Parathyroid adenoma (tissue), 2 donors: ENCODE data around the gene TAS2R39.

Source experiments
- H2AFZ ChIP-seq: fragments of 300-600 bp; sonication (generic); one replicate; pipeline ENCODE4 v1.7.0; 2017; ENCODE audit warnings: antibody characterized with exemption, mild to moderate bottlenecking
- H3K27ac ChIP-seq: fragments of 300-600 bp; sonication (generic); one replicate; pipeline ENCODE4 v1.7.0; 2017
- H3K27me3 ChIP-seq: fragments of 300-600 bp; sonication (generic); one replicate; pipeline ENCODE4 v1.7.0; 2017; ENCODE audit warnings: low read length; ENCODE audit not compliant: control insufficient read depth, insufficient read depth
- H3K36me3 ChIP-seq: fragments of 300-600 bp; sonication (generic); one replicate; pipeline ENCODE4 v1.7.0; 2017; ENCODE audit warnings: low read length; ENCODE audit not compliant: control insufficient read depth, insufficient read depth
- H3K4me1 ChIP-seq: fragments of 300-600 bp; sonication (generic); one replicate; pipeline ENCODE4 v1.7.0; 2017; ENCODE audit warnings: control low read depth
- H3K4me2 ChIP-seq: fragments of 300-600 bp; sonication (generic); one replicate; pipeline ENCODE4 v1.7.0; 2017; ENCODE audit warnings: low read length
- H3K4me3 ChIP-seq: fragments of 300-600 bp; sonication (generic); one replicate; pipeline ENCODE4 v1.7.0; 2017; ENCODE audit warnings: low read depth, low read length
- H3K79me2 ChIP-seq: fragments of 300-600 bp; sonication (generic); one replicate; pipeline ENCODE4 v1.7.0; 2017; ENCODE audit warnings: control low read depth
- H3K9ac ChIP-seq: fragments of 300-600 bp; sonication (generic); one replicate; pipeline ENCODE4 v1.7.0; 2017; ENCODE audit warnings: mild to moderate bottlenecking
- H3K9me3 ChIP-seq: fragments of 300-600 bp; sonication (generic); one replicate; pipeline ENCODE4 v1.7.0; 2017; ENCODE audit warnings: low read length; ENCODE audit not compliant: control insufficient read depth
- CTCF ChIP-seq: fragments of 300-600 bp; sonication (generic); IDR thresholded peaks from one replicate; pipeline ENCODE4 v1.7.0; 2017; ENCODE audit warnings: antibody characterized with exemption, mild to moderate bottlenecking
- donor health status: primary hyperparathyroidism.

Gene TAS2R39

GRCh38 chr7:143181349-143181748 is 1.9 kb upstream of the TAS2R39 start:
- Histone ChIP-seq H3K4me3 (no peak overlapping the region), H3K27ac (no peak overlapping the region), H3K9ac (no peak overlapping the region), H3K36me3 (no peaks in the 10 kb centered on the region), H3K79me2 (no peaks in the 10 kb centered on the region), H3K4me2 (no peak overlapping the region), H3K27me3 (no peaks in the 10 kb centered on the region), H3K9me3 (no peaks in the 10 kb centered on the region), H3K4me1 (no peaks in the 10 kb centered on the region), H2AFZ (no peak overlapping the region)
- no peak for TF ChIP-seq CTCF

DNA sequence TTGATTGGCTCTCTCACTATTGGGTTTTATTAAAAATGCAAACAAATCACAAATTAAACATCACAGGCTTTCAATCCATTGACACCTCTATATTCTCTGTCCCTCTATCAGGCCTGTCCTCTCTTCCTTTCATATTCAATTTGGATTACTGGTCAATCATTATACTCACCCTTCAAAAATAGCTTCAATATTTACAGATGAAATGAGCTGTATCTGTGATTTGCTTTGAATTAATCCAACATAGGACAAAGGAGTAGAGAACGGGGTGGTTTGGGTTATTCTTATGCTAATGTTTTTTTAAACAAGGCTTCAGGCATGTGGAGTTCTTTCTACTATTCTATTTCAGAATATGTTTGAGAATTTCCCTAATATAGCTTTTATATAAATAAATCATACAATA is 2.3 kb downstream of the TAS2R39 start:
- H3K79me2 ChIP-seq, result no peaks in the 10 kb centered on the region
- no peaks in the 10 kb centered on the region for H3K36me3 ChIP-seq
- no peaks in the 10 kb centered on the region for H3K9me3 ChIP-seq
- no peak overlapping the region for H3K9ac ChIP-seq
- H2AFZ ChIP-seq, result no peak overlapping the region
- no peak overlapping the region for H3K4me2 ChIP-seq
- H3K27me3 ChIP-seq, result no peaks in the 10 kb centered on the region
- no peak overlapping the region for H3K27ac ChIP-seq
- H3K4me1 ChIP-seq, result no peaks in the 10 kb centered on the region
- no peak for TF ChIP-seq CTCF
- no peak overlapping the region for H3K4me3 ChIP-seq

GRCh38 chr7:143188994-143189393 is 5.8 kb downstream of the TAS2R39 start:
- no peaks in the 10 kb centered on the region for H3K9me3 ChIP-seq
- no peak for TF ChIP-seq CTCF
- H3K36me3 ChIP-seq, result no peaks in the 10 kb centered on the region
- no peaks in the 10 kb centered on the region for H3K4me1 ChIP-seq
- H3K79me2 ChIP-seq, result no peaks in the 10 kb centered on the region
- H3K27me3 ChIP-seq, result no peaks in the 10 kb centered on the region
- H3K9ac ChIP-seq, result no peak overlapping the region
- no peak overlapping the region for H2AFZ ChIP-seq
- H3K27ac ChIP-seq, result no peak overlapping the region
- H3K4me3 ChIP-seq, result no peak overlapping the region
- H3K4me2 ChIP-seq, result no peak overlapping the region

DNA sequence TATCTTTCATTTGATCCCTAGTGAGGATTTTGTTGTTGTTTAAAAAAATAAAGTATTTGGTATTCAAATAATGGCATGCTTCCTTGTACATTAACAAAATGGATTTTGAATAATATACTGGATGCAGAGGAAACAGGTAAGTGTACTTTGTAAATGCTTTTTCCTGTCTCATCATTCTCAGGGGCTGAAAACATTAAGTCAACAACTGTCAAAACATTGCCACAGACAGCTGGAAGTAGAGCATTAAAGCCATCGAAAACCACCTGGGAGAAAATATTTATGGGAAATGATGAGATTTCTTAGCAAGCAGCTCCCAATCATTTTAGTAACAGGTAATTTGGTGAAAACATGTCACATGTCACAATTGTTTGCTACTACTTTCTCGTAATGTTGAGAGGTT is 10.7 kb downstream of the TAS2R39 start:
- no peak overlapping the region for H3K4me2 ChIP-seq
- no peak for TF ChIP-seq CTCF
- no peak overlapping the region for H3K27ac ChIP-seq
- no peaks in the 10 kb centered on the region for H3K36me3 ChIP-seq
- H3K4me3 ChIP-seq, result no peak overlapping the region
- no peaks in the 10 kb centered on the region for H3K27me3 ChIP-seq
- no peaks in the 10 kb centered on the region for H3K79me2 ChIP-seq
- H2AFZ ChIP-seq, result no peak overlapping the region
- H3K9me3 ChIP-seq, result no peaks in the 10 kb centered on the region
- no peaks in the 10 kb centered on the region for H3K4me1 ChIP-seq
- H3K9ac ChIP-seq, result no peak overlapping the region

- Histone ChIP-seq H3K9me3 (no peaks in the 10 kb centered on the region), H3K4me2 (no peak overlapping the region), H2AFZ (no peak overlapping the region), H3K4me1 (no peaks in the 10 kb centered on the region), H3K27me3 (no peaks in the 10 kb centered on the region), H3K79me2 (no peaks in the 10 kb centered on the region), H3K27ac (no peak overlapping the region), H3K36me3 (no peaks in the 10 kb centered on the region), H3K4me3 (no peak overlapping the region), H3K9ac (no peak overlapping the region)
- no peak for TF ChIP-seq CTCF
Observed at GRCh38 chr7:143199040-143199439, 15.8 kb downstream of the TAS2R39 start.
